ENCODE data around the gene FOXA2.

Gene FOXA2

DNA sequence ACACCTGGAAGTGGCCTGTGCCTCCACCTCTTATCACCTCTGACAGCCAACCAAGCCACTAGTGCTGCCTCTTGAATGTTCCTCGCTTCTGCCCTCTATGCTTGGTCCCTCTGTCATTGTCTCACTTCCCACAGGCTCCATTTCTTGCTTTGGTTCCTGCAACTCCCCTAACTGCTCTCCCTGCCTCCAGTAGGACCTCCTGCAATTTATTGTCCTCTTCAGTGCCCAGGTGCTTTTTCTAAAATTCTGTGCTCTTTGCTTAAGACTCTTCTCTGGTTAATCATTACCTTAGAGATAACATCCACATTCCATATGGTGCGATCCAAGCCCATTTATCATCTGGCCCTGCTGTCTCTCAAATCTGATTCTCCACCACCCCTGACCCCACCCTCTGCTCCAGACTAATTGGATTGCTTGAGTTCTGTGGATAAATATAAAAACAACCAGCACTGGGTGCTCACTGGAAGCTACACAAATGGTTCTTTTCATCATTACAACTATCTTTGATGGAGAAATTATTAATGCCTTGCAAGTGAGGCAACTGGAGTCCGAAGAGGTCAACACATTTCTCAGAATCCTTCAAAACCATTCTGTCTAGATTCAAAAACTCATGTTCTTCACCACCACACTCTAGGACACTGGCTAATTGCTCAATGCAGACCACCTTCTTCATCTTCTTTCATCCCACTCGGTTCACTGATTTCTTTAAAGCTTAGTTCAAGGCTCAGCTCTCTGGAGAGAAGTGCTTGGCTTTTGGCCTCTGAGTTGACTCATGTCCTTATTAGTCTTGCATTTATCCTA is 47.2 kb downstream of the FOXA2 start:
- DNase-seq (ENCODE audit: low read depth) = no peak

DNA sequence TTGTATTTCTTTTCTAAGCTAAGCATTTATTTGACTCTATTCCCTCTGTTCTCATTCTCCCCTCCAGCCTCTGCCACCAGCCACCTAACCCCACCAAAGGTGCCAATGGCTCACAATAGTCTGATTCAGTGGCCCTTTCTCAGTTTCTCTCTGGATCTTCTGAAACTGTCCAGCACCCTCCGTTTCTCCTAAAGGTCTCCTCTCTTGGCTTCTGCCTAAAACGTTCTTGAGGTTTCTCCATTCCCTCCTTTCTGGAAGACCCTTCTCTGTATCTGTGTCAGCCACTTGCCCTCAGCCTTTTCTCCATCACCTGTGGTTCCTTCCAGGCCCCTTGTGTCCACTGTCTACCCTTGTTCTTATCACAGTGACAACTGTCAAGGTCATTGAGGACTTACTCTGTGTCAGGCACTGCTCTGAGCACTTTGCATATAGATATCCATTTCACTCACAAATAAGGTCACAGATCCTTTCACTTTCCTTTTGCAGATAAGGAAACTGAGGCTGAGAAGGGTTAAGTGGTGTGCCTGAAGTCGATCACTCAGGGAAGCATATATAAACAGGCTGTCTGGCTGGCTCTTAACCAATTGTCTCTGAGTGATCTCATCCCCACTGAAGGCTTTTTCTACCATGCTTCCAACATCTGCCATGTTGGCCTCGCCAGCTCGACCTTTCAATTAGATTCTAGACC is 48.1 kb downstream of the FOXA2 start:
- DNase-seq (ENCODE audit: low read depth) = no peak

DNA sequence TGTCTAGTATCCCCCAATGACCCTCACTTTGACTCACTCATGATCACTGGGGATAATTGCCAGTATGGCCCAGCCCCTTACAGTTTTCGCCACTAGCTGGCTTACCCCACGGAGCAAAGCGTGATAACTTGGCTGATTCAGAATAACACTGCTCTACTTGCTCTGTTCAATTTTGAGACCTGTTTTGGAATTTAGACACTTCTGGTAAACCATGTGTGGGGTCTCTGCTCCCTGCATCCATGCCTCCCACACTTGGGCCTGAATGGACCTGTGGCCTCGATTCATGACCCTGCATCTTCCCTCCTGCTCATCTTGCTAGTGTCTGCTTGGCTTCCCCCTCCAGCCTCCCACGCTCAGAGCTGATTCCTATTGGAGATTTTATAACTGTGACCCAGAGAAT is 48.9 kb downstream of the FOXA2 start:
- DNase-seq (ENCODE audit: low read depth) = no peak

DNA sequence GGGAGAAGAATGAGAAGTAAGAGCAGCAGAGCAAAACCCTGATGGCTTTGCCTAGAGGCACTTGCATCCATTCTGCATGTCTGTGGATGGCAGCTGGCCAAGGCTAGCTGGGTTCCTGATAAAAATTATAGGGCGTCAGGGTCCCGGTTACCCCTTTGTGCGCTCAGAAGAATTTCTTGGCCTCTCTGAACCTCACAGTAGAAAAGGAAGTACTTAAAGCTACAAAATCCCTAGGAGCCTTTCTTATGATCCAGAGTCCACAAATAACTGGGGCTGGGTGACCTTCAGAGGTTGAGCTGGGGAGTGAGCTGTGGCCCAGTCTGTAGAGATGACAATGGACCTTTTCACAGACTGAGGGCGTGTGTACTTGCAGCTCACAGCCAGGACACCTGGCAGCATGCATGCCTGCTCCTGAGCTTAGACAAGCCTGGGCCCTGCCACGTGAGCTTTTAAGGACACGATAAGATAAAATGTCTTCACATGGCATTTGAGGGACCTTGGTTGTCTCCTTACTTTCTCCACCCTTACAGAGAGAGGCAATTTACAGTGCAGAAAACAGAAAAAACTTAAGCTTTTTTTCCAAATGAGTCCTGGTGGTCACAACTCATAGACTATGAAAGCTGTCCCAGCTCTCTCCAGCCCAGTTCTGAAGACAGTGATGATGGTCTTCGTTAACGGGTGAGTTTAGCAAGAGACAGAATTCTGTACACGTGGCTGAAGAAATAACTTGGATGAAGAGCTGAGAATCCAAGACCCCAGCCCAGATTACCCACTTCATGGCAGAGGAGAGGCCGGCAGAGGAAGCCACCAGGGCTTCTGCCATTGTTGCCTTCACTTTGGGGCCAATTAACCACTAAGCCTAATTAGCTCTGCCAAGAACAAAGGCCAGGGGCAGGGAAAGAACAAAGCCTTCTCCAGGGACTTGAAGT is 50.3 kb downstream of the FOXA2 start:
- no peak for DNase-seq (ENCODE audit: low read depth)

DNA sequence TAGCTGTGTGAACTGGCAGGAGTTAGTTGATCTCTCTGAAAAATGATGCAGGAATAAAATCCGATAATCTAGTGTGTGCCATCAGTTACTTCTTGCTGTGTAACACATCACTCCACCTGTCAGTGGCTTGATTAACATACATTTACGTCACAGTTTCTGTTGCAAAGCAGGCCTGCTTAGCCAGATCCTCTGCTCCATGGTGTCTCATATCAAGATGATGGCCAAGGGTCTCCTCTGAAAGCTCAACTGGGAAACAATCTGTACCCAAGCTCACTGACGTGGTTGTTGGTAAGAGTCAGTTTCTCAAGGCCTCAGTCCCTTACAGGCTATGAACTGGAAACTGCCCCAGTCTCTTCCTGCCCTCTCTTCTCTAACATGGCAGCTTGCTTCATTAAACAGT is 51.8 kb downstream of the FOXA2 start:
- DNase-seq (ENCODE audit: low read depth) = no peak

DNA sequence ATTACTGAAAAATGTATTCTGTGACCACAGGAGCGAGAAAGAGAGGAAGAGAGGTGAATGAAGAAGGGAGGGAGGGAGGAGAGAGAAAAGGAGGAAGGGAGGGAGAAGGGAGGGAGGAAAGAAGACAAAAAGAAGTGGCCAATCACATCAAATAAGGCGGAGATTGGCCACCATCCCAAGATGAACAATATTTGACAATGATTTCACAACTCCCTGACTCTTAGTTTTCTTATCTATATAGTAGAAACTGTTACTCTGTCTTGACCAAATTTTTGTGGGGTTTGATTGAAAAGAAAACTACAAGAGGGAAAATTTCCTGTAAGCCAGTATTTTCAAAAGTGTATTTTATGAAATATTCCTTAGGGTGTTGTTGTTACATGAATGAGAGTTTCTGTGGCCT is 52.6 kb downstream of the FOXA2 start:
- no peak for DNase-seq (ENCODE audit: low read depth)

DNA sequence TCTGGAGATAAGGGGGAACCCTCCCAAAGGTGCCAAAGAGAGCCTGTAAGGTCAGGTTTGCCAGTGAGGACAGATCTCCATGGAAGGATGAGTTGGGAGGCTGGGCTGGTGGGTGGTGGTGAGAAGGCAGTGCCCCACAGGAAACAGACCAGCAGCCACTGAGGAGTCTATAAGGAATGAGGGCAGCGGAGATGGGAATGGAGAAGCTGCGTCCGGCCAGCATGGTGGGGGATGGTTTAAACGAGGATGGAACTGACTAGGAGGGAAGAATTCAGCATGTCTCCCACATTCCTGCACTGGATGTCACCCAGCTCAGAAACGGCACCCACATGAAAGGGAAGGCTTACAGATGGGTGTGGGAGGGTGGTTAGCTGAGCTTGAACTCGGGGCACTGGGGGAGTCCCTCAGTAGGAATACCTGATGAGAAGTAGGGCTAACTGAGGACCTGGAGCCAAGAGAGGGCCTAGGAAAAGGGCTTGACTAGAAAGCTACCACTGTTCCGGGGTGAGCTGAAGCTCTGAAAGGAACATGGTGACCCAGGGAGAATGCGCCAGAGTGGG is 53.2 kb downstream of the FOXA2 start:
- DNase-seq (ENCODE audit: low read depth) = no peak
